ENCODE results near the gene SLC44A4.

DNA sequence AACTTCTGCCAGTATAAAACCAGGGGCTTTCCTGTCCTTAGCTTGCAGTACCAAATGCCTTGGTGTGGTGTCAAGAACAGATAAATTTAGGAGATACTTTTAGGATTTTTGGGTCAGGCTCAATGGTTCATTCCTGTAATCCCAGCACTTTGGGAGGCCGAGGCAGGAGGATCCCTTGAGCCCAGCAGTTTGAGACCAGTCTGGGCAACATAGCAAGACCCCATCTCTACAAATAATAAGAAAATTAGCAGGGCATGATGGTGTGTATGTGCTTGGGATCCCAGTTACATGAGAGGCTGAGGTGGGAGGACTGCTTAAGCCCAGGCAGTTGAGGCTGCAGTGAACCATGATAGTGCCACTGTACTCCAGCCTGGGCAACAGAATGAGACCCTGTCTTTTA, 26.2 kb upstream of the SLC44A4 start:
- TF ChIP-seq CTCF (IDR thresholded peaks at IDR 0.05) (no peak), POLR2A (IDR thresholded peaks at IDR 0.05) (no peak)
